AG04449 (cell line): ENCODE data around the gene TSPAN9.

Experiments
- CTCF ChIA-PET: fragments of 350-600 bp; formaldehyde crosslinking; extraction: SDS; loops from one replicate; lab custom pipeline; 2021; ENCODE audit warnings: antibody characterized with exemption; lab: Yijun Ruan, JAX
- POLR2A ChIA-PET: fragments of 400-600, 350-600 bp; formaldehyde crosslinking; extraction: SDS; loops from one replicate; lab custom pipeline; 2020; ENCODE audit warnings: antibody characterized with exemption, inconsistent platforms; lab: Yijun Ruan, JAX
- DNase-seq: peaks from one replicate; pipeline ENCODE4 v3.0.0-alpha.2; 2010; ENCODE audit warnings: low read depth, low spot score
- H3K4me3 ChIP-seq: 2 replicates; pipeline ENCODE4 v1.5.1; 2011; ENCODE audit warnings: low read depth, mild to moderate bottlenecking, control low read depth, low read length
- CTCF ChIP-seq: IDR thresholded peaks from one replicate; pipeline ENCODE4 v1.5.1; 2011; ENCODE audit warnings: mild to moderate bottlenecking, moderate library complexity, low read length, control low read depth, inconsistent platforms; ENCODE audit not compliant: insufficient read depth; ENCODE audit errors: missing control alignments

TSPAN9 gene

DNA sequence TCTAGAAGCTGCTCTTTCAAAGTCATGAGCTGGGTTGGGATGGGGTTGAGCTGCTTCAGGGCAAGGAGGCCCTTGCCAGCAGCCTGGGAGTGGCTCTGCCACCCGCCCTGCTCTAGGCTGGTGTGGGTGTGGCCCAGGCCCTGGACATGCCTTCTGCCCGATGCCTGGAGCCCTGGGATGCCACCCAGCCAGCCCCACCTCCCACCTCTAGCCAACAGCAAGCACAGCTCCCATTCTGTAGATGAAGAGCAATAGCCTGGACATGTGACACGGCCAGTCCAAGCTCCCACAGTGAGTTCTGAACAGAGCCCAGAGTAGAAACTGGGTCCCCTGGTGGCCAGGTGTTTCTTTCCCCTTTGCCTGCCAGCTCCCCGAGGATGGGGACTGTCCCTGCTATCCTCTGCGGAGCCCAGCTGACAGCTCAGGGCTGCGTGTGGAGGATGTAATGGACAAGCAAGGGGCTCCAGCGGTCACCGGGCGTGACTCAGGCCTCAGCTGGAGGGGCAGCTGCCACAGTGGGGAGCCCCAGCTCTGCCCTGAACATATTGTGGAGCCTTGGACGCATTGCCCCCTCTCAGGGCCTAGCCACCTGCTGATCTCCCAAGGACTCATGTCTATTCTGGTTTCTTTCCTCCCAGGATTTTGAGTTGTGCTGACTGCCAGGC is 165.2 kb downstream of the TSPAN9 start:
- TF ChIP-seq CTCF: no peak
- no peak for DNase-seq
- ChIA-PET CTCF (interaction anchor here (0.8 to 3.5 kb wide), 7 partner anchors 15 to 105 kb away, joined by 3 to 14 read pairs (median 3); no protein-coding TSS in a partner anchor), POLR2A (no interaction called here)
- no peak overlapping the region for H3K4me3 ChIP-seq

- no peak overlapping the region for H3K4me3 ChIP-seq
- ChIA-PET CTCF (interaction anchor here (0.8 to 2.6 kb wide), 6 partner anchors 16 to 170 kb away, joined by 3 to 14 read pairs (median 3); no protein-coding TSS in a partner anchor), POLR2A (no interaction called here)
- DNase-seq: no peak
- no peak for TF ChIP-seq CTCF
Observed at GRCh38 chr12:3243376-3244084, 166.4 kb downstream of the TSPAN9 start.

GRCh38 chr12:3244219-3244750 is 167.1 kb downstream of the TSPAN9 start:
- ChIA-PET POLR2A (no interaction called here), CTCF (interaction anchor here (2.0 kb wide), 1 partner anchor 31 kb away, joined by 7 read pairs; no protein-coding TSS in a partner anchor)
- no peak for TF ChIP-seq CTCF
- no peak for DNase-seq
- H3K4me3 ChIP-seq: no peak overlapping the region

DNA sequence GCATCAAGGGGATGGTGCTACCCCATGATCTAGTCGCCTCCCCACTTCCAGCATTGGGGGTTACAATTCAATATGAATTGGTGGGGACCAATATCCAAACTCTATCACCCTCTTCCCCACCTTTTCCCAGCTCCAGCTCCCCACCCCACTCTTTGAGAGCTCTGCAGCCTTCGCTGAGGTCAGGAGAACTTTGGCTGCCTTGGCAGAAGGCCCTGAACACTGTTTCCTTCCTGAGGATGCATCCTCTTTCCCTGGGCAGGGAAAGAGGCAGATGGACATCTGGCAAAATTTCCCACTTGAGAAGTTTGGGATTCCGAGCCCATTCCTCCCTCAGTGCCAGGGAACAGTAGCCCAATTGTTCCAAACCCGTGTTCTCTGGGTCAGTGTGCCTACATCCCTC is 169.1 kb downstream of the TSPAN9 start:
- no peak for TF ChIP-seq CTCF
- H3K4me3 ChIP-seq: no peak overlapping the region
- ChIA-PET POLR2A (no interaction called here), CTCF (no interaction called here)
- DNase-seq: no peak

- DNase-seq: no peak
Observed at GRCh38 chr12:3247077-3247476, 169.9 kb downstream of the TSPAN9 start.

More at GRCh38 chr12:3247077-3247476, 169.9 kb downstream of the TSPAN9 start:
- CTCF ChIA-PET: no interaction called here
- H3K4me3 ChIP-seq: no peak overlapping the region
- no peak for TF ChIP-seq CTCF
- POLR2A ChIA-PET: no interaction called here
